ENCODE results near the gene NOD1.
A peak's percentile ranks its signal among the peaks of the same experiment; 100 is the strongest.

NOD1 gene

DNA sequence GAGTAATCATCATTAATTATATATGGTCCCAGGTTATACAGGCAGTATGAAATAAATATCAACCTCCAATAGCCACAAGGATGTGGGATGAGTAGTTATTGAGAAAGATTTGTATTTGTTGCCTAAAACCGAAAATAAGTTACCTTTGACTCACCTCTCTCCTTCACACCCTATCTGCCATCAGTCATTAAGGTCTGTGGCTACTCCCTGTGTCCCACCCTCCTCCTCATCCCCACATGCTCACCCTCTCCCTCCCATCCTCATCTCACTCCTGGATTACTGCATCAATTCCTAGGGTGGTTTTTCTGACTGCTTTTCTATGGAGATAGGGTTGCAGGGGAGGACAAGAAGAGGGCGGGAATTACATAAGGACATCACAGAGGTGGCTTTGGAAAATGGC is 35.2 kb upstream of the NOD1 start:
- H3K4ac ChIP-seq (ENCODE audit: low read depth in 1 of 2, low read length in 2 of 2), result no peak overlapping the region

DNA sequence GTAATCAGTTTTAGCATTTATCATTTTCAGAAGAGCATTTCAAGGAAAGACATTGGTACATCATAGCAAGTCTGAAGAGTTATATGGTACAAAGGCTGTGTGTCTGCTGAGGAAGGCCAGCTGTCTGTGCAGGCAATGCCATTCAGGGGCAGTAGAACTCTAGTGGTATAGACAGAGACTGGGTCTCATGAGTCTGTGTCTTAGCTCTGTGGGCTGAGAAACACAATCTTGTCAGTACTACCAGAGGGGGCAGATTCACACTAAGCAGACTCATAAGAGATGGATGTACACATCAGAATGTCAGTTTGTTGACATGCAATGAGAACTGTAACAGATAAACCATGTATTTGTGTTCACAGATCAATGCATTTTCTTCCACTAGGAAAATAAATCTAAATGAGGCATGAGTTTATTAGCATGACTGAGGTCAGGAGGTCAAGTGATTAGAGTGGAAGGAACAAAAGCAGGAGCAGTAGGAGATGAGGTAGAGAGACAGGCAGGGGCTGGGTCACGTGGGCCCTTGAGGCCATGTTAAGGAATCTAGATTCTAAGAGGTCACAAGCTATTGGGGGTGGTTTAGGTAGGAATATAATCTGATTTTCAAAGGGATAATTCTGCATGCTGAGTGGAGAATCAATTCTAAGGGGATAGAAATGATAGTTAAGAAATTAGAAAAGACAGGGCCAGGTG is 33.5 kb upstream of the NOD1 start:
- Histone ChIP-seq H2AK5ac (ENCODE audit: low read length, severe bottlenecking) (no peak overlapping the region), H3K9ac (ENCODE audit: low read length) (no peak overlapping the region), H3K9me3 (ENCODE audit: control insufficient read depth, low read length) (no peaks in the 10 kb centered on the region), H3K4me3 (ENCODE audit: insufficient read depth in 1 of 2, low read depth in 1 of 2, low read length in 2 of 2) (no peak overlapping the region), H4K8ac (ENCODE audit: low read length) (no peak overlapping the region), H2BK12ac (ENCODE audit: low read length in 2 of 2) (no peak overlapping the region), H2BK15ac (ENCODE audit: low read depth, poor library complexity, severe bottlenecking) (no peak overlapping the region), H3K4ac (ENCODE audit: low read depth in 1 of 2, low read length in 2 of 2) (no peak overlapping the region), H3K27ac (ENCODE audit: low read length, poor library complexity, severe bottlenecking) (no peak overlapping the region), H3K18ac (ENCODE audit: low read depth in 1 of 2, low read length in 2 of 2) (no peak overlapping the region), H2AFZ (ENCODE audit: low read depth, low read length) (no peak overlapping the region), H3K23ac (ENCODE audit: low read length in 2 of 2) (no peak overlapping the region), H2BK120ac (ENCODE audit: low read depth, low read length) (no peak overlapping the region), H3K4me2 (ENCODE audit: low read length, poor library complexity, severe bottlenecking) (no peak overlapping the region), H3K27me3 (ENCODE audit: control insufficient read depth in 1 of 2, insufficient read depth in 1 of 2, low read length in 2 of 2) (no peaks in the 10 kb centered on the region), H2BK5ac (ENCODE audit: low read depth, low read length, poor library complexity, severe bottlenecking) (no peak overlapping the region), H3K79me1 (replicated peaks; ENCODE audit: low read length, poor library complexity, severe bottlenecking) (no peaks in the 10 kb centered on the region), H3K14ac (ENCODE audit: low read length in 2 of 2) (no peak overlapping the region), H4K91ac (ENCODE audit: low read length) (no peak overlapping the region), H3K4me1 (ENCODE audit: control insufficient read depth, insufficient read depth, low read depth, low read length) (no peaks in the 10 kb centered on the region), H3K36me3 (ENCODE audit: control insufficient read depth in 1 of 2, insufficient read depth in 2 of 2, low read depth in 1 of 2, low read length in 2 of 2) (no peaks in the 10 kb centered on the region)
- 56% methylated on average over 1 of the region's 1 CpG for WGBS
- peak; percentile 3 for DNase-seq

More for the DNA sequence above, 35.2 kb upstream of the NOD1 start:
- Histone ChIP-seq H2AFZ (ENCODE audit: low read depth, low read length) (no peak overlapping the region), H4K8ac (ENCODE audit: low read length) (no peak overlapping the region), H3K79me1 (replicated peaks; ENCODE audit: low read length, poor library complexity, severe bottlenecking) (no peaks in the 10 kb centered on the region), H3K9ac (ENCODE audit: low read length) (no peak overlapping the region), H2AK5ac (ENCODE audit: low read length, severe bottlenecking) (no peak overlapping the region), H3K27ac (ENCODE audit: low read length, poor library complexity, severe bottlenecking) (no peak overlapping the region), H3K27me3 (ENCODE audit: control insufficient read depth in 1 of 2, insufficient read depth in 1 of 2, low read length in 2 of 2) (no peaks in the 10 kb centered on the region), H2BK15ac (ENCODE audit: low read depth, poor library complexity, severe bottlenecking) (no peak overlapping the region), H4K91ac (ENCODE audit: low read length) (no peak overlapping the region), H3K4me1 (ENCODE audit: control insufficient read depth, insufficient read depth, low read depth, low read length) (no peaks in the 10 kb centered on the region), H3K14ac (ENCODE audit: low read length in 2 of 2) (no peak overlapping the region), H3K23ac (ENCODE audit: low read length in 2 of 2) (no peak overlapping the region), H2BK12ac (ENCODE audit: low read length in 2 of 2) (no peak overlapping the region), H3K9me3 (ENCODE audit: control insufficient read depth, low read length) (no peaks in the 10 kb centered on the region), H3K4me3 (ENCODE audit: insufficient read depth in 1 of 2, low read depth in 1 of 2, low read length in 2 of 2) (no peak overlapping the region), H2BK5ac (ENCODE audit: low read depth, low read length, poor library complexity, severe bottlenecking) (no peak overlapping the region), H2BK120ac (ENCODE audit: low read depth, low read length) (no peak overlapping the region), H3K18ac (ENCODE audit: low read depth in 1 of 2, low read length in 2 of 2) (no peak overlapping the region), H3K4me2 (ENCODE audit: low read length, poor library complexity, severe bottlenecking) (no peak overlapping the region), H3K36me3 (ENCODE audit: control insufficient read depth in 1 of 2, insufficient read depth in 2 of 2, low read depth in 1 of 2, low read length in 2 of 2) (peaks cover 0 to 3% of the 10 kb centered on the region in 2 experiments)
- 82% methylated on average over 2 of the region's 2 CpGs for WGBS
- DNase-seq, result no peak

DNA sequence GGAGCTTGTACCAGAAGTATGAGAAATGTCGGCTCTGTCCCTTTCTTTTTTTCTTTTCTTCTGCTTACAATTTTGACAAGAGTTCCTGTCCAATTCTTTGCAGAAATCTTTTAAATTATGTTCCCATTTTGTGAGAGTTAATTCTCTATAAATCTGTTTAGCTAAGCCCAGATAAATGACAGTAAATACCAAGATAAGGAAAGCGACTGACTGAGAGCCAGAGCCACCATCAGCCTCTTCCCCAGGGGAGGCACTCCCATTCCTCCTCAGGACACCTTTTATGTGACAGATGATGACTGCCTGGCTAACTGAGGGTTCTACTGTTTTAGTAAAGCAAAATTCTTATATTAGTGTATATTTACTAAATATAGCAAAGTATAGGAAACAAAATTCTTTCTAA is 32.9 kb upstream of the NOD1 start:
- no peak overlapping the region for H3K4ac ChIP-seq (ENCODE audit: low read depth in 1 of 2, low read length in 2 of 2)
- H2AK5ac ChIP-seq (ENCODE audit: low read length, severe bottlenecking), result no peak overlapping the region
- no peak overlapping the region for H3K4me3 ChIP-seq (ENCODE audit: insufficient read depth in 1 of 2, low read depth in 1 of 2, low read length in 2 of 2)
- H3K27me3 ChIP-seq (ENCODE audit: control insufficient read depth in 1 of 2, insufficient read depth in 1 of 2, low read length in 2 of 2), result no peaks in the 10 kb centered on the region
- no peak overlapping the region for H2BK12ac ChIP-seq (ENCODE audit: low read length in 2 of 2)
- no peak overlapping the region for H3K23ac ChIP-seq (ENCODE audit: low read length in 2 of 2)
- H3K79me1 ChIP-seq (replicated peaks; ENCODE audit: low read length, poor library complexity, severe bottlenecking), result no peaks in the 10 kb centered on the region
- no peaks in the 10 kb centered on the region for H3K9me3 ChIP-seq (ENCODE audit: control insufficient read depth, low read length)
- no peak overlapping the region for H4K8ac ChIP-seq (ENCODE audit: low read length)
- H2BK120ac ChIP-seq (ENCODE audit: low read depth, low read length), result no peak overlapping the region
- no peak overlapping the region for H2BK5ac ChIP-seq (ENCODE audit: low read depth, low read length, poor library complexity, severe bottlenecking)
- H3K27ac ChIP-seq (ENCODE audit: low read length, poor library complexity, severe bottlenecking), result no peak overlapping the region
- no peak overlapping the region for H3K4me2 ChIP-seq (ENCODE audit: low read length, poor library complexity, severe bottlenecking)
- no peak overlapping the region for H2AFZ ChIP-seq (ENCODE audit: low read depth, low read length)
- no peak overlapping the region for H4K91ac ChIP-seq (ENCODE audit: low read length)
- DNase-seq, result no peak
- no peak overlapping the region for H2BK15ac ChIP-seq (ENCODE audit: low read depth, poor library complexity, severe bottlenecking)
- no CpG with 5 or more reads among the region's 2 CpGs for WGBS
- H3K18ac ChIP-seq (ENCODE audit: low read depth in 1 of 2, low read length in 2 of 2), result no peak overlapping the region
- no peaks in the 10 kb centered on the region for H3K36me3 ChIP-seq (ENCODE audit: control insufficient read depth in 1 of 2, insufficient read depth in 2 of 2, low read depth in 1 of 2, low read length in 2 of 2)
- H3K9ac ChIP-seq (ENCODE audit: low read length), result no peak overlapping the region
- no peaks in the 10 kb centered on the region for H3K4me1 ChIP-seq (ENCODE audit: control insufficient read depth, insufficient read depth, low read depth, low read length)
- no peak overlapping the region for H3K14ac ChIP-seq (ENCODE audit: low read length in 2 of 2)

DNA sequence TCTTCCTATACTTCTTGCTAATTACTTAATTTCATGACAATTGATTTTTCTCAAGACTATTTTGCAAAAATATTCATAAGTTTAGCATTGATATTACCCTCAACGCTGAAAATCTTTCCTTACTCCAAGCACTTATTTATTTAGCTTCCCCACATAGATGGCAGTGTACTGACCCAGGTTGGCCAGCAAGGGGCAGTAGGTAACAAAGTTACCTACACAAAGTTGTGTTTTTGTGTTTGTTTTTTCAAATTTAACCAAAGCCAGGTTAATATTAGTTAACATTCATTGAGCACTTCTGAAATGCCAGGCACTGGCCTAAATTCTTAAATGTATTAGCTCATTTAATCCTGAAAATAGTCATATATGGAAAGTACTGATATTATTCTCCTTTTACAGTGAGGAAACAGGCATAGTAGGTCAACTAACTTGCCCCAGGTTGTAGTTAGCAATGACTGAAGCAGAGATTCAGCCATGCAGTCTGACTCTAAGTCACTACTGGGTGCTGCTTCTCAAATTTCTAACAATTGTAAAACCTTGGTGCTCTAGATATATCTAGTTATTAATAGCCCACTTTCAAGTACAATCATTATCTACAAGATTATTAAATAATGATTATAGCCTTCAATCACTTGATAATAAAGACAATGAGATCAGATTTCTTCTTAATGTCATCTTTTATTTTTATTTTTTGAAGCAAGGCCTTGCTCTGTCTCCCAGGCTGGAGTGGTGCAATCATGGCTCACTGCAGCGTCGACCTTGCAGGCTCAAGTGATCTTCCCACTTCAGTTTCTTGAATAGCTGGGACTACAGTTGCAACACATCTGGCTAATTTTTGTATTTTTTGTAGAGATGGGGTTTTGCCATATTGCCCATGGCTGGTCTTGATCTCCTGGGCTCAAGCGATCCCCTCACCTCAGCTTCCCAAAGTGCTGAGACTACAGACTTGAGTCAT is 31.8 kb upstream of the NOD1 start:
- Histone ChIP-seq H3K4ac (ENCODE audit: low read depth in 1 of 2, low read length in 2 of 2) (no peak overlapping the region), H2BK12ac (ENCODE audit: low read length in 2 of 2) (no peak overlapping the region), H4K8ac (ENCODE audit: low read length) (no peak overlapping the region), H3K4me2 (ENCODE audit: low read length, poor library complexity, severe bottlenecking) (no peak overlapping the region), H3K9me3 (ENCODE audit: control insufficient read depth, low read length) (no peaks in the 10 kb centered on the region), H3K27ac (ENCODE audit: low read length, poor library complexity, severe bottlenecking) (no peak overlapping the region), H2AK5ac (ENCODE audit: low read length, severe bottlenecking) (no peak overlapping the region), H3K9ac (ENCODE audit: low read length) (peak overlapping the region; percentile 51), H2AFZ (ENCODE audit: low read depth, low read length) (no peak overlapping the region), H3K23ac (ENCODE audit: low read length in 2 of 2) (no peak overlapping the region), H3K27me3 (ENCODE audit: control insufficient read depth in 1 of 2, insufficient read depth in 1 of 2, low read length in 2 of 2) (no peaks in the 10 kb centered on the region), H3K14ac (ENCODE audit: low read length in 2 of 2) (no peak overlapping the region), H2BK120ac (ENCODE audit: low read depth, low read length) (no peak overlapping the region), H3K18ac (ENCODE audit: low read depth in 1 of 2, low read length in 2 of 2) (no peak overlapping the region), H2BK5ac (ENCODE audit: low read depth, low read length, poor library complexity, severe bottlenecking) (no peak overlapping the region), H2BK15ac (ENCODE audit: low read depth, poor library complexity, severe bottlenecking) (no peak overlapping the region), H3K79me1 (replicated peaks; ENCODE audit: low read length, poor library complexity, severe bottlenecking) (no peaks in the 10 kb centered on the region), H3K36me3 (ENCODE audit: control insufficient read depth in 1 of 2, insufficient read depth in 2 of 2, low read depth in 1 of 2, low read length in 2 of 2) (no peaks in the 10 kb centered on the region), H3K4me1 (ENCODE audit: control insufficient read depth, insufficient read depth, low read depth, low read length) (no peaks in the 10 kb centered on the region), H3K4me3 (ENCODE audit: insufficient read depth in 1 of 2, low read depth in 1 of 2, low read length in 2 of 2) (no peak overlapping the region), H4K91ac (ENCODE audit: low read length) (no peak overlapping the region)
- peak; percentile 50 for DNase-seq
- WGBS, result 82% methylated on average over 4 of the region's 4 CpGs

Data from mesenchymal stem cell (in vitro differentiated cells and primary cell).